ENCODE data around the gene ZNF467. TPM values are rescaled to one million over a fixed set of nuclear protein-coding genes. Genes with fewer than 3 reads are reported as not detected.

The ZNF467 gene
- total RNA-seq, 2 donors from 2014 or later: 9.9 to 13.2 TPM

DNA sequence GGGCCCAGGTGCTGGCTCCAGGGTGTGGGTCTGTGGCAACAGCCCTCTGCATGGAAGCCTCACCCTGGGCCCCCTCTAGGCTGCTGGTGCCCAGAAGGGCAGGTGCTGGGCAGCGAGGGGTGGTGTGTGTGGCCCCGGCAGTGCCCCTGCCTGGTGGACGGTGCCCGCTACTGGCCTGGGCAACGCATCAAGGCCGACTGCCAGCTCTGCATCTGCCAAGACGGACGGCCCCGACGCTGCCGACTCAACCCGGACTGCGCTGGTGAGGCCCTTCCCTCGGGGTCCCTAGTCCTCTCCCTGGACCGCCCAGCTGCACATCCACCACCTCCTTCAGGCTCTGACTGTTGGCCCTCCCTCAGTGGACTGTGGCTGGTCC lies 18.8 kb upstream of the ZNF467 start:
- H3K27me3 ChIP-seq: no peaks in the 10 kb centered on the region
- TF ChIP-seq CTCF (IDR thresholded peaks at IDR 0.05) (no peak), POLR2A (IDR thresholded peaks at IDR 0.05) (no peak)
- DNase-seq: no peak
- H3K4me3 ChIP-seq: no peak overlapping the region
- H3K36me3 ChIP-seq (replicated peaks in 1 of 2; ENCODE audit: insufficient read depth in 1 of 2, low read depth in 2 of 2): no peaks in the 10 kb centered on the region
- ATAC-seq: no peak
- H3K27ac ChIP-seq: no peak overlapping the region
- H3K9me3 ChIP-seq: no peaks in the 10 kb centered on the region
- H3K4me1 ChIP-seq: peaks cover 9% of the 10 kb centered on the region
- intact Hi-C loops (cut with DNase I): no loop called here
- WGBS, 2 donors: 73% methylated on average over 14 of the region's 15 CpGs; no CpG with 5 or more reads in 1 of the 2 donors

- no peak for TF ChIP-seq CTCF (IDR thresholded peaks at IDR 0.05)
- TF ChIP-seq POLR2A (IDR thresholded peaks at IDR 0.05): no peak
- peaks cover 9% of the 10 kb centered on the region for H3K4me1 ChIP-seq
- H3K27me3 ChIP-seq: no peaks in the 10 kb centered on the region
- no peaks in the 10 kb centered on the region for H3K36me3 ChIP-seq (replicated peaks in 1 of 2; ENCODE audit: insufficient read depth in 1 of 2, low read depth in 2 of 2)
- WGBS, 2 donors: 91 to 94% methylated on average over 8 to 9 of the region's 21 CpGs
- H3K9me3 ChIP-seq: no peaks in the 10 kb centered on the region
- intact Hi-C loops (cut with DNase I): no loop called here
- ATAC-seq: no peak
- H3K27ac ChIP-seq: no peak overlapping the region
- no peak overlapping the region for H3K4me3 ChIP-seq
- DNase-seq: no peak
Measured at GRCh38 chr7:149791411-149792219, 18.2 kb upstream of the ZNF467 start.

- WGBS, 2 donors: 92 to 93% methylated on average over 14 of the region's 14 CpGs
- ATAC-seq: no peak
- no peak for DNase-seq
- Histone ChIP-seq H3K27ac (no peak overlapping the region), H3K4me3 (no peak overlapping the region), H3K9me3 (no peaks in the 10 kb centered on the region), H3K4me1 (peaks cover 9% of the 10 kb centered on the region), H3K36me3 (replicated peaks in 1 of 2; ENCODE audit: insufficient read depth in 1 of 2, low read depth in 2 of 2) (no peaks in the 10 kb centered on the region), H3K27me3 (no peaks in the 10 kb centered on the region)
- TF ChIP-seq CTCF (IDR thresholded peaks at IDR 0.05) (no peak), POLR2A (IDR thresholded peaks at IDR 0.05) (no peak)
- intact Hi-C loops (cut with DNase I): no loop called here
Measured at GRCh38 chr7:149790754-149791360, 17.5 kb upstream of the ZNF467 start.

DNA sequence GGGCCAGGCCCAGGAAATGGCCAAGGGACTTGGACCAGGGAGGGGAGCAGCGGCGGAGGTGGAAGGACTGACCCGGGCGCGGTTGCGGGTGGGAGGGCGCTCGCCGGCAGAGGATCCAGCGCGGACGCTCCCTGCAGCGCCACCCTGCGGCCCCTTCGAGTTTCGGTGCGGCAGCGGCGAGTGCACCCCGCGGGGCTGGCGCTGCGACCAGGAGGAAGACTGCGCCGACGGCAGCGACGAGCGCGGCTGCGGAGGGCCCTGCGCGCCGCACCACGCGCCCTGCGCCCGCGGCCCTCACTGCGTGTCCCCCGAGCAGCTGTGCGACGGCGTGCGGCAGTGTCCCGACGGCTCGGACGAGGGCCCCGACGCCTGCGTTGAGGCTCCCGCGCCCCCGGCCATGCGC lies 16.8 kb upstream of the ZNF467 start:
- peaks cover 9% of the 10 kb centered on the region for H3K4me1 ChIP-seq
- H3K4me3 ChIP-seq: no peak overlapping the region
- WGBS, 2 donors: 0 to 4% methylated on average over 5 to 52 of the region's 56 CpGs
- H3K36me3 ChIP-seq (replicated peaks in 1 of 2; ENCODE audit: insufficient read depth in 1 of 2, low read depth in 2 of 2): no peaks in the 10 kb centered on the region
- peak; percentile 29 to 57 (median 42) for DNase-seq
- no peaks in the 10 kb centered on the region for H3K27me3 ChIP-seq
- intact Hi-C loops (cut with DNase I): no loop called here
- ATAC-seq: no peak
- no peak for TF ChIP-seq POLR2A (IDR thresholded peaks at IDR 0.05)
- TF ChIP-seq CTCF (IDR thresholded peaks at IDR 0.05): peak; percentile 21 to 55 (median 40)
- H3K9me3 ChIP-seq: no peaks in the 10 kb centered on the region
- no peak overlapping the region for H3K27ac ChIP-seq

Data from body of pancreas (tissue), 4 donors.